ENCODE results near the gene MTG1.

The MTG1 gene

GRCh38 chr10:133442967-133443924 lies 49.3 kb downstream of the MTG1 start (continued):
- no peak for TF ChIP-seq ARNTL (CRISPR knock-in tag; IDR thresholded peaks at IDR 0.05; ENCODE audit: borderline replicate concordance, low read depth)

GRCh38 chr10:133444342-133445267 lies 50.6 kb downstream of the MTG1 start:
- TF ChIP-seq CSDC2 (CRISPR knock-in tag; IDR thresholded peaks at IDR 0.05), result no peak
- no peak for TF ChIP-seq TSHZ2 (CRISPR knock-in tag; IDR thresholded peaks at IDR 0.05)
- TF ChIP-seq ZNF565 (CRISPR knock-in tag; conservative IDR thresholded peaks at IDR 0.05; ENCODE audit: low read depth), result no peak
- TF ChIP-seq GLIS3 (CRISPR knock-in tag; IDR thresholded peaks at IDR 0.05), result no peak
- no peak for TF ChIP-seq POU6F1 (CRISPR knock-in tag; IDR thresholded peaks at IDR 0.05; ENCODE audit: borderline replicate concordance, low read depth)
- no peak for TF ChIP-seq ZNF70 (CRISPR knock-in tag; IDR thresholded peaks at IDR 0.05)
- no peak for TF ChIP-seq TCF4 (CRISPR knock-in tag; IDR thresholded peaks at IDR 0.05; ENCODE audit: borderline replicate concordance)
- TF ChIP-seq PATZ1 (CRISPR knock-in tag; IDR thresholded peaks at IDR 0.05; ENCODE audit: borderline replicate concordance), result no peak
- TF ChIP-seq OSR1 (CRISPR knock-in tag; IDR thresholded peaks at IDR 0.05), result no peak

GRCh38 chr10:133445268-133445732 lies 51.3 kb downstream of the MTG1 start:
- ATAC-seq, result no peak
- TF ChIP-seq ZNF8 (CRISPR knock-in tag; IDR thresholded peaks at IDR 0.05) (no peak), TSHZ2 (CRISPR knock-in tag; IDR thresholded peaks at IDR 0.05) (no peak), PPARA (CRISPR knock-in tag; IDR thresholded peaks at IDR 0.05; ENCODE audit: borderline replicate concordance) (no peak), ZNF70 (CRISPR knock-in tag; IDR thresholded peaks at IDR 0.05) (no peak), TCF4 (CRISPR knock-in tag; IDR thresholded peaks at IDR 0.05; ENCODE audit: borderline replicate concordance) (no peak), ZC3H10 (CRISPR knock-in tag; IDR thresholded peaks at IDR 0.05) (no peak), POU6F1 (CRISPR knock-in tag; IDR thresholded peaks at IDR 0.05; ENCODE audit: borderline replicate concordance, low read depth) (no peak), ZNF565 (CRISPR knock-in tag; conservative IDR thresholded peaks at IDR 0.05; ENCODE audit: low read depth) (no peak)

More at GRCh38 chr10:133444342-133445267, 50.6 kb downstream of the MTG1 start:
- no peak for ATAC-seq

Measured in SK-N-SH treated with all-trans-retinoic acid at 6 μM for 48 hours (cell line).